DND-41 (cell line): Measurements from ENCODE around the gene PLEKHD1.

Experiments
- EZH2 ChIP-seq: IDR thresholded peaks from 3 replicates; pipeline ENCODE4 v1.6.1; 2012; ENCODE audit warnings: borderline replicate concordance, low read depth, mild to moderate bottlenecking, moderate library complexity, low read length, inconsistent platforms; ENCODE audit not compliant: severe bottlenecking
- TF ChIP-seq, protein P1 (sequence below): IDR thresholded peaks from 2 replicates; pipeline ENCODE4 v1.5.1; 2012; ENCODE audit warnings: borderline replicate concordance, low read length, moderate library complexity, mild to moderate bottlenecking; ENCODE audit not compliant: poor library complexity, severe bottlenecking; ENCODE audit errors: extremely low read depth

DNA sequence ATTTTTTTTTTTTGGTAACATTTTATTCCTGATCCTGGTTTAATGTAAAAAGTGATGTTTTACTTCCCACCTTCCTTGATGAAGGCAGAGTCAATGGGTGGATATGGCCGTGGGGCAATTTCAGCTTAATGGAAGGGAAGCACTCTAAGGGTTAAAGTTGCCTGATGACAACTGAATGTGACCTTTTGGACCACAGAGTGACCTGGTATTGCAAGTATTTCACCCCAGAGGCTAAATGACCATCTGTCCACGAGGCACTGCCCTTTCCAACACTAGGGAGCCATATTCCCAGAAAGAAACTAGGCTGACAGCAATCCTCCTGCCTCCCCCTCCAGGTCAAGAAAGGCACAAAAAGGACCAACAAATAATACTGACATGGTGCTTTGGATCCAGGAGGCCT is 85.3 kb downstream of the PLEKHD1 start:
- TF ChIP-seq, protein P1, sequence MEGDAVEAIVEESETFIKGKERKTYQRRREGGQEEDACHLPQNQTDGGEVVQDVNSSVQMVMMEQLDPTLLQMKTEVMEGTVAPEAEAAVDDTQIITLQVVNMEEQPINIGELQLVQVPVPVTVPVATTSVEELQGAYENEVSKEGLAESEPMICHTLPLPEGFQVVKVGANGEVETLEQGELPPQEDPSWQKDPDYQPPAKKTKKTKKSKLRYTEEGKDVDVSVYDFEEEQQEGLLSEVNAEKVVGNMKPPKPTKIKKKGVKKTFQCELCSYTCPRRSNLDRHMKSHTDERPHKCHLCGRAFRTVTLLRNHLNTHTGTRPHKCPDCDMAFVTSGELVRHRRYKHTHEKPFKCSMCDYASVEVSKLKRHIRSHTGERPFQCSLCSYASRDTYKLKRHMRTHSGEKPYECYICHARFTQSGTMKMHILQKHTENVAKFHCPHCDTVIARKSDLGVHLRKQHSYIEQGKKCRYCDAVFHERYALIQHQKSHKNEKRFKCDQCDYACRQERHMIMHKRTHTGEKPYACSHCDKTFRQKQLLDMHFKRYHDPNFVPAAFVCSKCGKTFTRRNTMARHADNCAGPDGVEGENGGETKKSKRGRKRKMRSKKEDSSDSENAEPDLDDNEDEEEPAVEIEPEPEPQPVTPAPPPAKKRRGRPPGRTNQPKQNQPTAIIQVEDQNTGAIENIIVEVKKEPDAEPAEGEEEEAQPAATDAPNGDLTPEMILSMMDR: no peak
- no peak for TF ChIP-seq EZH2
